BJ (cell line): ENCODE data around the gene RMND1. TPM values are rescaled to one million over a fixed set of nuclear protein-coding genes. Genes with fewer than 3 reads are reported as not detected.

Experiments
- CTCF ChIA-PET: fragments of 350-600 bp; formaldehyde crosslinking; extraction: SDS; loops from one replicate; lab custom pipeline; 2021; ENCODE audit warnings: antibody characterized with exemption, inconsistent platforms; lab: Yijun Ruan, JAX
- POLR2A ChIA-PET: fragments of 300-600 bp; sonication (Branson Sonifier 250); formaldehyde crosslinking; extraction: SDS; loops from one replicate; lab custom pipeline; 2021; ENCODE audit warnings: antibody characterized with exemption; lab: Charles Lee
- DNase-seq: peaks from one replicate; pipeline ENCODE4 v3.0.0-alpha.2; 2011; ENCODE audit warnings: low read depth
- H3K27me3 ChIP-seq: 2 replicates; pipeline ENCODE4 v1.6.0; 2011; ENCODE audit warnings: low read length; ENCODE audit not compliant: control insufficient read depth, insufficient read depth
- H3K36me3 ChIP-seq: 2 replicates; pipeline ENCODE4 v1.5.1; 2011; ENCODE audit warnings: low read length; ENCODE audit not compliant: control insufficient read depth, insufficient read depth
- H3K4me3 ChIP-seq: 2 replicates; pipeline ENCODE4 v1.5.1; 2011; ENCODE audit warnings: low read depth, mild to moderate bottlenecking, control low read depth, low read length
- polyA plus RNA-seq: library from polyadenylated mRNA; depleted of rRNA; stranded (reverse); fragments of >200 nt; gene quantifications from 2 replicates; pipeline ENCODE4 v1.2.3, GENCODE V29; 2011
- TF ChIP-seq, protein P1 (sequence below): IDR thresholded peaks from 2 replicates; pipeline ENCODE4 v1.5.1; 2011; ENCODE audit warnings: low read depth, mild to moderate bottlenecking, control low read depth, inconsistent platforms, low read length, moderate library complexity; ENCODE audit not compliant: insufficient read depth

RMND1 gene
- polyA plus RNA-seq, 1 experiment = 10.4 TPM

- CTCF ChIA-PET = no interaction called here
- Histone ChIP-seq H3K36me3 (0 out of 2 replicates have a peak, but pooled peaks cover 1% of the 10 kb centered on the region), H3K27me3 (no peaks in the 10 kb centered on the region), H3K4me3 (no peak overlapping the region)
- TF ChIP-seq, protein P1, sequence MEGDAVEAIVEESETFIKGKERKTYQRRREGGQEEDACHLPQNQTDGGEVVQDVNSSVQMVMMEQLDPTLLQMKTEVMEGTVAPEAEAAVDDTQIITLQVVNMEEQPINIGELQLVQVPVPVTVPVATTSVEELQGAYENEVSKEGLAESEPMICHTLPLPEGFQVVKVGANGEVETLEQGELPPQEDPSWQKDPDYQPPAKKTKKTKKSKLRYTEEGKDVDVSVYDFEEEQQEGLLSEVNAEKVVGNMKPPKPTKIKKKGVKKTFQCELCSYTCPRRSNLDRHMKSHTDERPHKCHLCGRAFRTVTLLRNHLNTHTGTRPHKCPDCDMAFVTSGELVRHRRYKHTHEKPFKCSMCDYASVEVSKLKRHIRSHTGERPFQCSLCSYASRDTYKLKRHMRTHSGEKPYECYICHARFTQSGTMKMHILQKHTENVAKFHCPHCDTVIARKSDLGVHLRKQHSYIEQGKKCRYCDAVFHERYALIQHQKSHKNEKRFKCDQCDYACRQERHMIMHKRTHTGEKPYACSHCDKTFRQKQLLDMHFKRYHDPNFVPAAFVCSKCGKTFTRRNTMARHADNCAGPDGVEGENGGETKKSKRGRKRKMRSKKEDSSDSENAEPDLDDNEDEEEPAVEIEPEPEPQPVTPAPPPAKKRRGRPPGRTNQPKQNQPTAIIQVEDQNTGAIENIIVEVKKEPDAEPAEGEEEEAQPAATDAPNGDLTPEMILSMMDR = no peak
- no peak for DNase-seq
- POLR2A ChIA-PET = no interaction called here
These were observed 74.8 kb downstream of the RMND1 start for GRCh38 chr6:151377095-151377494.

DNA sequence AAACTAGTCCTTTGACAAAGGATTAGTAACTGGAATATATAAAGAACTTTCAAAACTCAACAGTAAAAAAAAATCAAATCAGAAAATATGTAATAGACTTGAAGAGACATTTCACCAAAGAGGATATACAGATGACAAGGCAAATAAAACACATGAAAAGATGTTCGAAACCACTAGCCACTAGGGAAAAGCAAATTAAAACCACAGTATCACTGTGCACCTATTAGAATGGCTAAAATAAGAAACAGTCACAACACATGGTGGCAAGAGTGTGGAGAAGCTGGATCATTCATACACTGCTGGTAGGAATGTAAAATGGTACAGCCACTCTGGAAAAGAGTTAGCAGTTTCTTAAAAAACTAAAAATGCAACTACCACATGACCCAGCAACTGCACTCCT is 75.5 kb downstream of the RMND1 start:
- ChIA-PET CTCF (no interaction called here), POLR2A (no interaction called here)
- Histone ChIP-seq H3K36me3 (0 out of 2 replicates have a peak, but pooled peaks cover 3% of the 10 kb centered on the region), H3K4me3 (no peak overlapping the region), H3K27me3 (no peaks in the 10 kb centered on the region)
- no peak for DNase-seq
- TF ChIP-seq, protein P1 = no peak

DNA sequence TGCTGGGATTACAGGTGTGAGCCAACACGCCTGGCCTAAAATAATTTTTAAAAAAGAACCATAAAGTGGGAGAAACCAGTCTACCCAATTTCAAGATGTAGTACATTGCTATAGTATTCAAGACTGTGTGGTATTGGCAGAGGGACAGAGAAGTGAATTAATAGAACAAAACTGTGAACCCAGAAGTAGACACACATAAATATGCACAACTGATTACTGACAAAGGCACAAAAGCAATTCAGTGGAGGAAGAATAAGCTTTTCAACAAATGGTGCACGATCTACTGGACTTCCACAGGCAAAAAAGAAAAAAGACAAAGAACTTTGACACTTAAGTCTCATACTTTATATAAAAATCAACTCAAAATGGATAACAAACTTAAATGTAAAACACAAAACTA is 76.1 kb downstream of the RMND1 start:
- ChIA-PET CTCF (no interaction called here), POLR2A (no interaction called here)
- H3K27me3 ChIP-seq = no peaks in the 10 kb centered on the region
- H3K36me3 ChIP-seq = 0 out of 2 replicates have a peak, but pooled peaks cover 4% of the 10 kb centered on the region
- no peak for DNase-seq
- TF ChIP-seq, protein P1 = no peak
- no peak overlapping the region for H3K4me3 ChIP-seq

DNA sequence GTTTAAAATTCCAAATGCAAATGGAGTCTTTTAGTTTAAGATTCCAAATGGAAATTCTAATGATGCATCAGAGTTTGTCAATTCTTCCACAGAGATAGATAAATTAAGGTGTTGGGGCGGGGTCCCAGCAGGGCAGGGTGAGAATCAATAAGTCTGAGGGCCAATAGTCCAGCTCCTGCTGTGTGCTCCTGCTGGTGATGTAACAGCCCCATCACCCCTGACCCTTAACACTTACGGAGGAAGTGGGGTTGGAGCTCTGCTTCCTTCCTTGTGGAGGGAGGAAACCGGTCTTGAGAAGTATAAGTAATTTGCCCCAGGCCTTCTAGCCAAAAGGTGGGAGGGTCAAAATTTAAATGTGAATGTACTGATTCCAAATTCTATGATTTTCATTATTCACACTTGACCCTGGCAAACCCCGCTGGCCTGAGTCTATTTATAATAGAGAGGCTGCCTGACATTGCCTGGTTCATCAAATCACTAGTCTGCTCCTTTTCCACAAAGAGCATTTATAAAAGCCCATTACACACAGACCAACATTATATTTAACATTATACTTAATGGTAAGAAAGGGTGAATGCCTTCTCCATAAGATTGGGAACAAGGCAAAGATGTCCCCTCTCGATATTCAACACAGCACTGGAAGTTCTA is 77.8 kb downstream of the RMND1 start:
- POLR2A ChIA-PET = no interaction called here
- TF ChIP-seq, protein P1 = no peak
- no peaks in the 10 kb centered on the region for H3K27me3 ChIP-seq
- H3K36me3 ChIP-seq = 0 out of 2 replicates have a peak, but pooled peaks cover 4% of the 10 kb centered on the region
- no peak overlapping the region for H3K4me3 ChIP-seq
- CTCF ChIA-PET = interaction anchor here (1.2 kb wide), 1 partner anchor 9 kb away, joined by 3 read pairs; no protein-coding TSS in a partner anchor
- DNase-seq = no peak

GRCh38 chr6:151372164-151372563 is 79.8 kb downstream of the RMND1 start:
- TF ChIP-seq, protein P1 = no peak
- ChIA-PET CTCF (no interaction called here), POLR2A (no interaction called here)
- Histone ChIP-seq H3K36me3 (0 out of 2 replicates have a peak, but pooled peaks cover 4% of the 10 kb centered on the region), H3K4me3 (no peak overlapping the region), H3K27me3 (no peaks in the 10 kb centered on the region)
- DNase-seq = no peak
